ENCODE results near the gene UST.
"Not testable (repeated sequence)": the region's sequence is repeated elsewhere in the genome, so short reads cannot be mapped to it uniquely, and the experiment has no call there.

UST gene

DNA sequence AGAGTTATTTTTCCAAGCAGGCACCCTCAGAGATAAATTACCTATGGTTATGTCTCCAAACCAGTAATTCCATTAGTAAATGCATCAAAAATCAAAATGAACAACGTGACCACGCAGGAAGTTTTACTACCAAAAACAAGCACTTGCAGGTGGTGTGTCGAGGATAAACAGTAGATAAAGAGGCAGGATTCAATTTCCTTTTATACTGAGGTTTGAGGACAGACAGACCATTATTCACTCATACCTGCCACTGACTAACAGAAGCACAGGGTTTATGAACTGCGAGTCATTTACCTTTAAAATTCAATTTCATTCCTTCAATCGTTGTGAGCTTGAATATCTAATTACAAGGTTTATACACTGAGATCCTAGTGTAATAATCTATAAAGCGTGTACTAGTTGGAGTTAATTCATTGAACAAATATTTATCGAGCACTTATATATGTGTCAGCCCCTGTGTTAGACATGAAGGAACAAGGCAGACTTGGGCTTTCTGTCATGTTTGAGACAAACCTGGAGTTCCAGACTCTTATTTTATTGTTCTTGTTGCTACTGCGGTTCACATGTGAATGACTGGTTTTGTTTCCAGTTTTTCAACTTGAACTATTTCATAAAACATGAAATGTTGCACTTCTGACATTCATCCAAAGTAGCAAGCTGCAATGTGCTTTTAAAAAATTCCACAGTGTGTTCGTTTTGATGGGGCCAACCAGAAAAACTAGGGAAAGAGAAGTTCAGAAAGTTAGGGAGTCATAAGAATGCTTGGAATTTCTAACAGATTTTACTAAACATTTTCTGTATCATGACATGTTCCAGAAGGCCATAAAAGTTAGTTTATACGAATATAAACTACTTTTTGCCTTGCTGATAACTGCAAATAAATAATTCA lies 205.6 kb downstream of the UST start:
- H3K27ac ChIP-seq (ENCODE audit: low read depth in 2 of 2, low read length in 2 of 2) = no peak overlapping the region
- no peak overlapping the region for H3K9ac ChIP-seq (ENCODE audit: low read depth in 1 of 2, low read length in 2 of 2)
- no peaks in the 10 kb centered on the region for H3K4me1 ChIP-seq (ENCODE audit: control insufficient read depth in 2 of 2, insufficient read depth in 2 of 2, low read length in 2 of 2)
- no peak overlapping the region for H3K4me3 ChIP-seq (ENCODE audit: low read length in 2 of 2)
- no peaks in the 10 kb centered on the region for H3K36me3 ChIP-seq (ENCODE audit: control insufficient read depth in 2 of 2, insufficient read depth in 2 of 2, low read length in 2 of 2)
- no peaks in the 10 kb centered on the region for H3K9me3 ChIP-seq (ENCODE audit: control insufficient read depth in 2 of 2, low read length in 2 of 2)
- H3K27me3 ChIP-seq (ENCODE audit: control insufficient read depth in 2 of 2, insufficient read depth in 2 of 2, low read length in 2 of 2) = no peaks in the 10 kb centered on the region

DNA sequence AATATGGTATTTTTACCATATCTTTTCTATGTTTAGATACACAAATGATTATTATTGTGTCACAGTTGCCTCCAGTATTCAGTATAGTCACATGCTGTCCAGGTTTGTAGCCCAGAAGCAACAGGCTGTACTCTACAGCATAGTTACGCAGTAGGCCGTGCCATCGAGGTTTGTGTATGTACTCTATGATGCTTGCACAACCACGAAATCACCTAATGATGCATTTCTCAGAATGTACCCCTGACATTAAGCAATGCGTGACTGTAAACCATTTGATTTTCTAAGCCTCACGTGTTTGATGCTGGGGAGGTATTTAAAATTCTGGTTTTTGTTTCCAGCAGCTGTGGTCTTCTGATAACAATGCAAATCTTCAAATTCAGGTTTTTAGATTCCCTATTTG lies 207.6 kb downstream of the UST start:
- Histone ChIP-seq H3K36me3 (ENCODE audit: control insufficient read depth in 2 of 2, insufficient read depth in 2 of 2, low read length in 2 of 2) (no peaks in the 10 kb centered on the region), H3K9ac (ENCODE audit: low read depth in 1 of 2, low read length in 2 of 2) (no peak overlapping the region), H3K4me3 (ENCODE audit: low read length in 2 of 2) (no peak overlapping the region), H3K27ac (ENCODE audit: low read depth in 2 of 2, low read length in 2 of 2) (no peak overlapping the region), H3K4me1 (ENCODE audit: control insufficient read depth in 2 of 2, insufficient read depth in 2 of 2, low read length in 2 of 2) (no peaks in the 10 kb centered on the region), H3K27me3 (ENCODE audit: control insufficient read depth in 2 of 2, insufficient read depth in 2 of 2, low read length in 2 of 2) (no peaks in the 10 kb centered on the region), H3K9me3 (ENCODE audit: control insufficient read depth in 2 of 2, low read length in 2 of 2) (no peaks in the 10 kb centered on the region)

DNA sequence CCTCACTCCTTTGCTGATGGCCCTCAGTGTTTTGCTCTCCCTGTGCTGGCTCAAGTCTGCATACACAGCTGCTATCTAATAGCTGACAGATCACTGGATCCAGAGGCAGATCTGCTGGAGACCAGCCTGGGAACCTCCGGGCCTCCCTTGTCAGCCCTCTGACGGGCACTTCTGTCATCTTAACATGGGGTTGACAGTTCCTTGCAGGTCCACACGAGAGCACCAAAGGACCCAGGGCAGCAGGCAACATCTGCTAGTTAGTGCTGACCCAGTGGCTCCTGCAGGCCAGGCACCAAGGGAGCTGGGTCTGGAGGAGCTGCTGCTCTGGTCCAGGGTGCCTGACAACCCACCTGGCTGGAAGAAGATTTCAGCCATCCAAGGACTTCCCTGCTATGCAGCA lies 208.1 kb downstream of the UST start:
- Histone ChIP-seq H3K9me3 (ENCODE audit: control insufficient read depth in 2 of 2, low read length in 2 of 2) (no peaks in the 10 kb centered on the region), H3K4me3 (ENCODE audit: low read length in 2 of 2) (no peak overlapping the region), H3K9ac (ENCODE audit: low read depth in 1 of 2, low read length in 2 of 2) (no peak overlapping the region), H3K36me3 (ENCODE audit: control insufficient read depth in 2 of 2, insufficient read depth in 2 of 2, low read length in 2 of 2) (no peaks in the 10 kb centered on the region), H3K27me3 (ENCODE audit: control insufficient read depth in 2 of 2, insufficient read depth in 2 of 2, low read length in 2 of 2) (no peaks in the 10 kb centered on the region), H3K4me1 (ENCODE audit: control insufficient read depth in 2 of 2, insufficient read depth in 2 of 2, low read length in 2 of 2) (no peaks in the 10 kb centered on the region), H3K27ac (ENCODE audit: low read depth in 2 of 2, low read length in 2 of 2) (no peak overlapping the region)

DNA sequence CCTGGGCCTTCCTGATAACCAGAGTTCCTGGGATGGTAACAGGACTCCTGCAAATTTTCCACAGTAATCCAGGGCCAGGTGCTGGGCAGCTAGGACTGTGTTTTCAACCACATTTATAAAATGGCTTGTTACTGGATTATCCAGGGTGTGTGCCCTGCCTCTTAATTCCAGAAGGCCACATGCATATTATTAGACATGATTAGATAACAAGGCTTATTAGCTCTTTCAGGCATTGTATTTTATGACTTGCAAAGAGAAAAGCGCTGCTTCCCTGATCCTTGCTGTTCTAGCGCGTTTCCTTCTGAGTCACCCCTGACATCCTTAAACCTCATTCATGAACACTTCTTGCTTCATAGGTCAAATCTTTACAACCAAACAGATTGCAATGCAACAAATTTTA lies 208.6 kb downstream of the UST start:
- Histone ChIP-seq H3K36me3 (ENCODE audit: control insufficient read depth in 2 of 2, insufficient read depth in 2 of 2, low read length in 2 of 2) (no peaks in the 10 kb centered on the region), H3K9ac (ENCODE audit: low read depth in 1 of 2, low read length in 2 of 2) (no peak overlapping the region), H3K27ac (ENCODE audit: low read depth in 2 of 2, low read length in 2 of 2) (no peak overlapping the region), H3K27me3 (ENCODE audit: control insufficient read depth in 2 of 2, insufficient read depth in 2 of 2, low read length in 2 of 2) (no peaks in the 10 kb centered on the region), H3K9me3 (ENCODE audit: control insufficient read depth in 2 of 2, low read length in 2 of 2) (no peaks in the 10 kb centered on the region), H3K4me3 (ENCODE audit: low read length in 2 of 2) (no peak overlapping the region), H3K4me1 (ENCODE audit: control insufficient read depth in 2 of 2, insufficient read depth in 2 of 2, low read length in 2 of 2) (no peaks in the 10 kb centered on the region)

DNA sequence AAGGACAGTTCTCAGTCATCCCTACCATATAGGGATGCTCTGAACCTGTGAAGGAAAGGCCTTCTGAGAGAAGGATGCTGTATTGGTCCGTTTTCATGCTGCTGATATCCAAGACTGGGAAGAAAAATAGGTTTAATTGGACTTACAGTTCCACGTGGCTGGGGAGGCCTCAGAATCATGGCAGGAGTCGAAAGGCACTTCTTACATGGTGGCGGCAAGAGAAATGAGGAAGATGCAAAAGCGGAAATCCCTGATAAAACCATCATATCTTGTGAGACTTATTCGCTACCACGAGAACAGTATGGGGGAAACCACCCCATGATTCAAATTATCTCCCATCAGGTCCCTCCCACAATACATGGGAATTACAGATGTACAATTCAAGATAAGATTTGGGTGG lies 209.3 kb downstream of the UST start:
- H3K27ac ChIP-seq (ENCODE audit: low read depth in 2 of 2, low read length in 2 of 2); H3K9me3 ChIP-seq (ENCODE audit: control insufficient read depth in 2 of 2, low read length in 2 of 2); H3K36me3 ChIP-seq (ENCODE audit: control insufficient read depth in 2 of 2, insufficient read depth in 2 of 2, low read length in 2 of 2); H3K4me1 ChIP-seq (ENCODE audit: control insufficient read depth in 2 of 2, insufficient read depth in 2 of 2, low read length in 2 of 2); H3K27me3 ChIP-seq (ENCODE audit: control insufficient read depth in 2 of 2, insufficient read depth in 2 of 2, low read length in 2 of 2); H3K9ac ChIP-seq (ENCODE audit: low read depth in 1 of 2, low read length in 2 of 2); H3K4me3 ChIP-seq (ENCODE audit: low read length in 2 of 2): not testable (repeated sequence)

DNA sequence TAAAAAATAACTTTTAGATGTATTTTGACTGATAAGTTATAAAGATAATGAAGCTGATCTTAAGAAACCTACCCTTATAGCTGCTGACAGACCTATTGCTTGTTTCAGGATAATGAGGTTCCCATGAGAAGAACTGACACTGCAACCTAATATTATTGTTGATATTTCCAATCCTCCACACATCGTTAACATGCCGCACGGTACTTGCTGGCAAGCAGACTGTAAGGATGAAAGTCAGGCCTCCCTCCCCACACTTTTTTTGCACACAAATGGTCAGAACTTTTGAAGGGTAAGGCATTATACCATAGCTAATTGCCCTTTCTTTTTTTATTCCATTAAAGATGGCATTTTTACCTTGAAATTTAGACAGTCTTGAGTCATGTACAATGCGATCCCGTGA lies 210.9 kb downstream of the UST start:
- H3K27me3 ChIP-seq (ENCODE audit: control insufficient read depth in 2 of 2, insufficient read depth in 2 of 2, low read length in 2 of 2) = no peaks in the 10 kb centered on the region
- H3K9me3 ChIP-seq (ENCODE audit: control insufficient read depth in 2 of 2, low read length in 2 of 2) = no peaks in the 10 kb centered on the region
- H3K36me3 ChIP-seq (ENCODE audit: control insufficient read depth in 2 of 2, insufficient read depth in 2 of 2, low read length in 2 of 2) = no peaks in the 10 kb centered on the region
- H3K4me1 ChIP-seq (ENCODE audit: control insufficient read depth in 2 of 2, insufficient read depth in 2 of 2, low read length in 2 of 2) = no peaks in the 10 kb centered on the region
- no peak overlapping the region for H3K9ac ChIP-seq (ENCODE audit: low read depth in 1 of 2, low read length in 2 of 2)
- H3K27ac ChIP-seq (ENCODE audit: low read depth in 2 of 2, low read length in 2 of 2) = no peak overlapping the region
- H3K4me3 ChIP-seq (ENCODE audit: low read length in 2 of 2) = no peak overlapping the region

DNA sequence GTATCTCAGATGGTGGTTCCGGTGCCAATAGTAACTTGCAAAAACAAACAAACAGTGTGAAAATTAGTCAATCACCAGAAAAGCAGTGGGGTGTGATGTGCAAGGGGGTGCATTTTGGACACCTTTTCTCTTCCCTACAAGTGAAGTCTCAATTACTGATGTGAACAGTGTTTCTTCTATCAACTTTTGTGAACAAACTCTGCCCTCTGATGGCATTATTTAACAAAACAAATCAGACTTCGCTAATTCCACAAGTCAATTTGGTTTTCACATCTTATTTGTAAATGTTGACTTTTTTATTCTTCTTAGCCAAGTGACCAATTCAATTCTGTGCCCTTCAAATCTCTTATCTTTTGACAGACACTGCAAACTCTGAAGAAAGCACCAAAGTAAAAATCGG lies 212.2 kb downstream of the UST start:
- H3K4me3 ChIP-seq (ENCODE audit: low read length in 2 of 2) = no peak overlapping the region
- no peaks in the 10 kb centered on the region for H3K9me3 ChIP-seq (ENCODE audit: control insufficient read depth in 2 of 2, low read length in 2 of 2)
- H3K27me3 ChIP-seq (ENCODE audit: control insufficient read depth in 2 of 2, insufficient read depth in 2 of 2, low read length in 2 of 2) = no peaks in the 10 kb centered on the region

DNA sequence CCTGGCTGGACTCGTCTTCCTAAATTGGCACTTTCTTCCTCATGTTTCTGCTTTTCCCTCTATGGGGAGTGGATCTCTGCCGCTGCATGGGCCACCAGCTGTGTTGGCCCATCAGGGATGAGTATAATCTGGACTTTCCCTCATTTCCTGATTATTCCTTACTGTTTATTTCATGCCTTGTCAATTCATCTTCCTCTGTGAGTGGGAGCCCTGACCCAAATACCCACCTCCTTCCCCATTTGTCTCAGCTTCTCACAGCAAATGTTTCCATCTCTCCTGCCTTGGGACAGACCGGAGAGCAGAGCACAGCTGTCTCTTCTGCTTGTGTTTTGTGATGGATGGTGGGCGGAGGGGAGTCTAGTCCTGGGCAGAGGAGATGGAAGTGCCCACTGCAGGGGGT lies 212.7 kb downstream of the UST start:
- no peak overlapping the region for H3K4me3 ChIP-seq (ENCODE audit: low read length in 2 of 2)
- H3K27ac ChIP-seq (ENCODE audit: low read depth in 2 of 2, low read length in 2 of 2) = no peak overlapping the region
- H3K9ac ChIP-seq (ENCODE audit: low read depth in 1 of 2, low read length in 2 of 2) = no peak overlapping the region
- no peaks in the 10 kb centered on the region for H3K4me1 ChIP-seq (ENCODE audit: control insufficient read depth in 2 of 2, insufficient read depth in 2 of 2, low read length in 2 of 2)
- H3K36me3 ChIP-seq (ENCODE audit: control insufficient read depth in 2 of 2, insufficient read depth in 2 of 2, low read length in 2 of 2) = no peaks in the 10 kb centered on the region
- H3K9me3 ChIP-seq (ENCODE audit: control insufficient read depth in 2 of 2, low read length in 2 of 2) = no peaks in the 10 kb centered on the region
- no peaks in the 10 kb centered on the region for H3K27me3 ChIP-seq (ENCODE audit: control insufficient read depth in 2 of 2, insufficient read depth in 2 of 2, low read length in 2 of 2)

More for the DNA sequence above, 212.2 kb downstream of the UST start:
- no peak overlapping the region for H3K27ac ChIP-seq (ENCODE audit: low read depth in 2 of 2, low read length in 2 of 2)
- H3K9ac ChIP-seq (ENCODE audit: low read depth in 1 of 2, low read length in 2 of 2) = no peak overlapping the region
- H3K4me1 ChIP-seq (ENCODE audit: control insufficient read depth in 2 of 2, insufficient read depth in 2 of 2, low read length in 2 of 2) = no peaks in the 10 kb centered on the region
- H3K36me3 ChIP-seq (ENCODE audit: control insufficient read depth in 2 of 2, insufficient read depth in 2 of 2, low read length in 2 of 2) = no peaks in the 10 kb centered on the region

DNA sequence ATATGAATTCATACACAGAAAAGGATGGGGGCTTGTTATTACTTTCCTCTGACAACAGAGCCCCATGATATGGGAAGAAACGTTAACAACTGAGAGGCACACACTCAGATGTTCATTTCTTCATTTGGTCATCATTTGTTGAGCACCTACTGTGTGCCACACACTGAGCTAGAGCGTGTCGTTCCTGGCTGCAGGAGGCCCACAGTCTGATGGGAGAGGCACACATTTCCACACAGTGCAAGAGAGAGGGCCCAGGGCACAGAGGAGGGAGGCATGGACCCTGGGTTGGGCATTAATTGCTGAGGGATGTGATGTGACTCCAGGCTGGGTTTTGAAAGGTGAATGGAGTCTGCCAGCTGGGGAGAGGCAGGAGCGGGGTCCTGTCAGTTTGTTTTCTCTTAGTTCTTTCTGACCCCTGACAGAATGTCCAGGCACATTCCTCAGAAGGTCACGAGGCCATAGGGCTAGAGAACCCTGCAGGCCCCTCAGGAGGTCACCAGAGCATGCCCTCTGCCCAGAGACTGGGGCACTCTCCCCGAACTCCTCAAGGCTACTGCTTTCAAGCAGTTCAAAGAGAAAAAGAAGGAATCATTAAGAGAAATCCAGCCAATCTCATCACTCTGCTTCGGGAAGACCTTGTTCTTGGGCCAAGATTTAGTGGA lies 216.2 kb downstream of the UST start:
- no peak overlapping the region for H3K9ac ChIP-seq (ENCODE audit: low read depth in 1 of 2, low read length in 2 of 2)
- H3K9me3 ChIP-seq (ENCODE audit: control insufficient read depth in 2 of 2, low read length in 2 of 2) = no peaks in the 10 kb centered on the region
- no peaks in the 10 kb centered on the region for H3K36me3 ChIP-seq (ENCODE audit: control insufficient read depth in 2 of 2, insufficient read depth in 2 of 2, low read length in 2 of 2)
- H3K4me1 ChIP-seq (ENCODE audit: control insufficient read depth in 2 of 2, insufficient read depth in 2 of 2, low read length in 2 of 2) = no peaks in the 10 kb centered on the region
- no peak overlapping the region for H3K27ac ChIP-seq (ENCODE audit: low read depth in 2 of 2, low read length in 2 of 2)
- no peaks in the 10 kb centered on the region for H3K27me3 ChIP-seq (ENCODE audit: control insufficient read depth in 2 of 2, insufficient read depth in 2 of 2, low read length in 2 of 2)
- H3K4me3 ChIP-seq (ENCODE audit: low read length in 2 of 2) = no peak overlapping the region

DNA sequence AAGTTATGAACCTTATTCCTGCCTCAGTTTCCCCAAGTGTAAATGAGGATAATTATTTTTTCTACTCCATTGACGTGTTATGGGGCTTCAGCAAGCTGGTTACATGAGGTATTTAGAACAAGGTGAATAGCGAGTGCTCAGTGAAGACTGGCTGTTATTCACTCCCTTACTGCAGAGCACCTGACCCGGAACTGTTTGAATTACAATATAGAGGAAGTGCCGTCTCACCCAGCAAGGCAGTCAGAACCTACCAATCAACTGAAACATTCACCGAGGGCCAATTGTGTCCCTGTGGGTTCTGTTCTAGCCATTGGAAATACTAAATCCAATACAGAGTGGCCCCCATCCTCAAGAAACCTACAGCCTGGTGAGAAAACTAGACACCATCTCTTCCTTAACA lies 216.9 kb downstream of the UST start:
- H3K4me3 ChIP-seq (ENCODE audit: low read length in 2 of 2) = no peak overlapping the region
- H3K9ac ChIP-seq (ENCODE audit: low read depth in 1 of 2, low read length in 2 of 2) = no peak overlapping the region
- H3K27ac ChIP-seq (ENCODE audit: low read depth in 2 of 2, low read length in 2 of 2) = no peak overlapping the region
- H3K27me3 ChIP-seq (ENCODE audit: control insufficient read depth in 2 of 2, insufficient read depth in 2 of 2, low read length in 2 of 2) = no peaks in the 10 kb centered on the region
- no peaks in the 10 kb centered on the region for H3K9me3 ChIP-seq (ENCODE audit: control insufficient read depth in 2 of 2, low read length in 2 of 2)
- no peaks in the 10 kb centered on the region for H3K4me1 ChIP-seq (ENCODE audit: control insufficient read depth in 2 of 2, insufficient read depth in 2 of 2, low read length in 2 of 2)
- no peaks in the 10 kb centered on the region for H3K36me3 ChIP-seq (ENCODE audit: control insufficient read depth in 2 of 2, insufficient read depth in 2 of 2, low read length in 2 of 2)

Measured in mucosa of rectum (tissue), 2 donors.